HepG2 (cell line): ENCODE data around the gene FANCE. TPM values are rescaled to one million over a fixed set of nuclear protein-coding genes. Genes with fewer than 3 reads are reported as not detected.

Source experiments
- AKAP8 ChIP-seq: sonication (generic); formaldehyde crosslinking; IDR thresholded peaks from 2 replicates; pipeline ENCODE4 v1.5.1; 2020; ENCODE audit warnings: mild to moderate bottlenecking, missing genetic modification reagents
- EHMT2 ChIP-seq: fragments of 200-600 bp; sonication (generic); IDR thresholded peaks from 2 replicates; pipeline ENCODE4 v1.7.0; 2017; ENCODE audit warnings: antibody characterized with exemption, low read depth, low read length, borderline replicate concordance
- FUBP1 ChIP-seq: sonication (generic); formaldehyde crosslinking; IDR thresholded peaks from 2 replicates; pipeline ENCODE4 v1.5.1; 2020; ENCODE audit warnings: missing genetic modification reagents, mild to moderate bottlenecking, borderline replicate concordance
- HMG20B ChIP-seq: conservative IDR thresholded peaks from 2 replicates; pipeline ENCODE4 v1.6.1; 2016; ENCODE audit warnings: missing genetic modification reagents, missing compliant biosample characterization
- HMGA1 ChIP-seq: sonication (generic); formaldehyde crosslinking; conservative IDR thresholded peaks from 2 replicates; pipeline ENCODE4 v1.4.0; 2020; ENCODE audit warnings: missing genetic modification reagents
- HOXA7 ChIP-seq: sonication (generic); formaldehyde crosslinking; IDR thresholded peaks from 2 replicates; pipeline ENCODE4 v1.8.1; 2022; ENCODE audit warnings: mild to moderate bottlenecking, missing genetic modification reagents, moderate library complexity
- JUNB ChIP-seq: sonication (generic); formaldehyde crosslinking; IDR thresholded peaks from 2 replicates; pipeline ENCODE4 v1.8.0; 2022; ENCODE audit warnings: missing genetic modification reagents, mild to moderate bottlenecking, borderline replicate concordance
- KDM4B ChIP-seq: sonication (generic); formaldehyde crosslinking; IDR thresholded peaks from 2 replicates; pipeline ENCODE4 v1.4.0; 2020; ENCODE audit warnings: missing genetic modification reagents
- MLX ChIP-seq: IDR thresholded peaks from 2 replicates; pipeline ENCODE4 v1.6.1; 2016
- MYC ChIP-seq: sonication (generic); formaldehyde crosslinking; IDR thresholded peaks from 2 replicates; pipeline ENCODE4 v1.9.0; 2021; ENCODE audit warnings: missing genetic modification reagents, borderline replicate concordance
- NR2F2 ChIP-seq: IDR thresholded peaks from 2 replicates; pipeline ENCODE4 v1.6.1; 2012; ENCODE audit warnings: low read depth, inconsistent platforms, borderline replicate concordance
- PAXIP1 ChIP-seq: sonication (generic); formaldehyde crosslinking; conservative IDR thresholded peaks from 2 replicates; pipeline ENCODE4 v1.4.0; 2020; ENCODE audit warnings: mild to moderate bottlenecking, missing genetic modification reagents, moderate library complexity
- PITX1 ChIP-seq: sonication (generic); formaldehyde crosslinking; IDR thresholded peaks from 2 replicates; pipeline ENCODE4 v1.5.1; 2020; ENCODE audit warnings: mild to moderate bottlenecking, missing genetic modification reagents
- SALL2 ChIP-seq: sonication (generic); formaldehyde crosslinking; IDR thresholded peaks from 2 replicates; pipeline ENCODE4 v1.8.1; 2023; ENCODE audit warnings: mild to moderate bottlenecking, missing genetic modification reagents, inconsistent platforms
- SIN3B ChIP-seq: fragments of 150-350 bp; IDR thresholded peaks from 2 replicates; pipeline ENCODE4 v1.6.1; 2014; ENCODE audit warnings: low read length
- THYN1 ChIP-seq: sonication (generic); formaldehyde crosslinking; IDR thresholded peaks from 2 replicates; pipeline ENCODE4 v1.8.1; 2023; ENCODE audit warnings: low read depth, mild to moderate bottlenecking, moderate library complexity, missing genetic modification reagents, borderline replicate concordance
- ZNF138 ChIP-seq: sonication (generic); formaldehyde crosslinking; IDR thresholded peaks from 2 replicates; pipeline ENCODE4 v1.5.0; 2020; ENCODE audit warnings: mild to moderate bottlenecking, low read depth, missing genetic modification reagents
- ZNF253 ChIP-seq: sonication (generic); formaldehyde crosslinking; IDR thresholded peaks from 2 replicates; pipeline ENCODE4 v1.8.0; 2022; ENCODE audit warnings: mild to moderate bottlenecking, missing genetic modification reagents, borderline replicate concordance
- ZNF260 ChIP-seq: sonication (generic); formaldehyde crosslinking; IDR thresholded peaks from 2 replicates; pipeline ENCODE4 v1.4.0; 2020; ENCODE audit warnings: missing genetic modification reagents, low read depth, mild to moderate bottlenecking, borderline replicate concordance
- ZNF510 ChIP-seq: sonication (generic); formaldehyde crosslinking; IDR thresholded peaks from 2 replicates; pipeline ENCODE4 v1.4.0; 2020; ENCODE audit warnings: low read depth, mild to moderate bottlenecking, missing genetic modification reagents
- ZNF710 ChIP-seq: sonication (generic); formaldehyde crosslinking; IDR thresholded peaks from 2 replicates; pipeline ENCODE4 v1.5.0; 2020; ENCODE audit warnings: mild to moderate bottlenecking, missing genetic modification reagents, borderline replicate concordance
- polyA plus RNA-seq, 8 experiments: library from polyadenylated mRNA; depleted of rRNA in 3 of 8; stranded (reverse) in 7 of 8; unstranded in 1 of 8; fragments of >200 nt; fragmentation: Illumina TruSeq in 4 of 8; extraction: Trizol in 4 of 8; gene quantifications; 2 replicates each; pipeline versions ENCODE4 v1.2.1 to v1.2.3, GENCODE V29; 2011 to 2016; ENCODE audit warnings: low read depth in 4 of 8, missing spikeins in 1 of 8, mixed read lengths in 1 of 8; ENCODE audit not compliant: insufficient read depth in 1 of 8
- total RNA-seq, 5 experiments: library from RNA; depleted of rRNA; stranded (reverse); fragments of >200 nt; fragmentation: Illumina TruSeq; extraction: Trizol; gene quantifications; 2 replicates each; pipeline ENCODE4 v1.2.3, GENCODE V29; 2016; ENCODE audit warnings: low read depth in 1 of 5

The FANCE gene
- total and polyA plus RNA-seq, 2 of the 13 experiments (the other 11 are each of a cell fraction or from before 2014, with no cell fraction given) = 7.1 to 11.2 TPM

- TF ChIP-seq SIN3B = no peak
- TF ChIP-seq SALL2 = no peak; the same call in 1 of the 2 replicates
- TF ChIP-seq ZNF138 (CRISPR knock-in tag) = peak; percentile 73; the same call in 1 of the 2 replicates
- peak; percentile 86; the same call in 1 of the 2 replicates for TF ChIP-seq ZNF253 (CRISPR knock-in tag)
- TF ChIP-seq PAXIP1 = peak; percentile 33; the same call in 1 of the 2 replicates
- no peak for TF ChIP-seq AKAP8
- TF ChIP-seq ZNF260 (CRISPR knock-in tag) = no peak
- no peak for TF ChIP-seq HMG20B (CRISPR knock-in tag)
- peak; percentile 70; the same call in 1 of the 2 replicates for TF ChIP-seq PITX1
- peak; percentile 60 for TF ChIP-seq MYC (CRISPR knock-in tag)
- TF ChIP-seq HMGA1 = no peak
- no peak; the same call in 1 of the 2 replicates for TF ChIP-seq ZNF710 (CRISPR knock-in tag)
- no peak for TF ChIP-seq FUBP1 (CRISPR knock-in tag)
- TF ChIP-seq JUNB (CRISPR knock-in tag) = peak; percentile 75
- no peak for TF ChIP-seq MLX
- no peak for TF ChIP-seq NR2F2
- TF ChIP-seq EHMT2 = no peak
- peak; percentile 86 for TF ChIP-seq KDM4B (CRISPR knock-in tag)
- no peak for TF ChIP-seq THYN1 (CRISPR knock-in tag)
- TF ChIP-seq HOXA7 = 0 out of 2 replicates have a peak, but pooled peaks have one; percentile 67
- TF ChIP-seq ZNF510 = peak; percentile 84; the same call in 1 of the 2 replicates
Measured at GRCh38 chr6:35497571-35498421, 45.7 kb downstream of the FANCE start (continued).
